ENCODE results near the gene OSBPL9.
"Not testable (repeated sequence)": the region's sequence is repeated elsewhere in the genome, so short reads cannot be mapped to it uniquely, and the experiment has no call there.

Gene OSBPL9

GRCh38 chr1:51638350-51638749 lies 21.5 kb downstream of the OSBPL9 start:
- DNase-seq (ENCODE audit: low read depth) = no peak

- DNase-seq (ENCODE audit: low read depth) = no peak
Observed at GRCh38 chr1:51639694-51640093, 22.8 kb downstream of the OSBPL9 start.

- no peak for DNase-seq (ENCODE audit: low read depth)
Observed at GRCh38 chr1:51641096-51641495, 24.2 kb downstream of the OSBPL9 start.

GRCh38 chr1:51642739-51643142 lies 25.8 kb downstream of the OSBPL9 start:
- DNase-seq (ENCODE audit: low read depth) = no peak

- DNase-seq (ENCODE audit: low read depth) = no peak
Observed at GRCh38 chr1:51643362-51643761, 26.5 kb downstream of the OSBPL9 start.

GRCh38 chr1:51644020-51644419 lies 27.1 kb downstream of the OSBPL9 start:
- no peak for DNase-seq (ENCODE audit: low read depth)

- no peak for DNase-seq (ENCODE audit: low read depth)
Observed at GRCh38 chr1:51644533-51645197, 27.8 kb downstream of the OSBPL9 start.

- DNase-seq (ENCODE audit: low read depth) = not testable (repeated sequence)
Observed at GRCh38 chr1:51646592-51646991, 29.7 kb downstream of the OSBPL9 start.

GRCh38 chr1:51648180-51649109 lies 31.6 kb downstream of the OSBPL9 start:
- DNase-seq (ENCODE audit: low read depth) = no peak

GRCh38 chr1:51649593-51650091 lies 32.8 kb downstream of the OSBPL9 start:
- DNase-seq (ENCODE audit: low read depth) = no peak

GRCh38 chr1:51650198-51650597 lies 33.3 kb downstream of the OSBPL9 start:
- DNase-seq (ENCODE audit: low read depth) = no peak

GRCh38 chr1:51651552-51651942 lies 34.7 kb downstream of the OSBPL9 start:
- no peak for DNase-seq (ENCODE audit: low read depth)

- no peak for DNase-seq (ENCODE audit: low read depth)
Observed at GRCh38 chr1:51652599-51652998, 35.7 kb downstream of the OSBPL9 start.

- DNase-seq (ENCODE audit: low read depth) = no peak
Observed at GRCh38 chr1:51653127-51653526, 36.2 kb downstream of the OSBPL9 start.

- no peak for DNase-seq (ENCODE audit: low read depth)
Observed at GRCh38 chr1:51654000-51654399, 37.1 kb downstream of the OSBPL9 start.

- no peak for DNase-seq (ENCODE audit: low read depth)
Observed at GRCh38 chr1:51656374-51656773, 39.5 kb downstream of the OSBPL9 start.

- no peak for DNase-seq (ENCODE audit: low read depth)
Observed at GRCh38 chr1:51660580-51660979, 43.7 kb downstream of the OSBPL9 start.

GRCh38 chr1:51661081-51661518 lies 44.2 kb downstream of the OSBPL9 start:
- no peak for DNase-seq (ENCODE audit: low read depth)

- DNase-seq (ENCODE audit: low read depth) = no peak
Observed at GRCh38 chr1:51663105-51663504, 46.2 kb downstream of the OSBPL9 start.

- no peak for DNase-seq (ENCODE audit: low read depth)
Observed at GRCh38 chr1:51663721-51664120, 46.8 kb downstream of the OSBPL9 start.

GRCh38 chr1:51664421-51665240 lies 47.7 kb downstream of the OSBPL9 start:
- no peak for DNase-seq (ENCODE audit: low read depth)

GRCh38 chr1:51666478-51666877 lies 49.6 kb downstream of the OSBPL9 start:
- no peak for DNase-seq (ENCODE audit: low read depth)
